Astrocyte (in vitro differentiated cells and primary cell): Measurements from ENCODE around the gene BIRC7. TPM values are rescaled to one million over a fixed set of nuclear protein-coding genes. Genes with fewer than 3 reads are reported as not detected.

Source experiments
- DNase-seq: peaks from one replicate; pipeline ENCODE4 v3.0.0-alpha.2; 2010; ENCODE audit warnings: low read depth
- FAIRE-seq: peaks from 2 replicates; lab custom pipeline; 2011; peaks lifted over from hg19 to GRCh38; lab: Jason Lieb, UNC
- H2AFZ ChIP-seq: 2 replicates; pipeline ENCODE4 v1.6.0; 2012; ENCODE audit warnings: low read depth, low read length, inconsistent platforms
- H3K27ac ChIP-seq: 2 replicates; pipeline ENCODE4 v1.5.1; 2011; ENCODE audit warnings: low read depth, low read length, inconsistent platforms
- H3K27me3 ChIP-seq: 2 replicates; pipeline ENCODE4 v1.6.0; 2011; ENCODE audit warnings: low read length, inconsistent platforms; ENCODE audit not compliant: insufficient read depth
- H3K36me3 ChIP-seq: 2 replicates; pipeline ENCODE4 v1.5.1; 2011; ENCODE audit warnings: low read length, inconsistent platforms; ENCODE audit not compliant: insufficient read depth
- H3K4me1 ChIP-seq: 2 replicates; pipeline ENCODE4 v1.5.1; 2011; ENCODE audit warnings: low read length, inconsistent platforms; ENCODE audit not compliant: insufficient read depth
- H3K4me2 ChIP-seq: 2 replicates; pipeline ENCODE4 v1.6.0; 2012; ENCODE audit warnings: low read length, inconsistent platforms
- H3K4me3 ChIP-seq: 2 replicates; pipeline ENCODE4 v1.5.1; 2011; ENCODE audit warnings: low read depth, mild to moderate bottlenecking, low read length, inconsistent platforms; ENCODE audit not compliant: insufficient read depth
- H3K79me2 ChIP-seq: 2 replicates; pipeline ENCODE4 v1.6.0; 2012; ENCODE audit warnings: mild to moderate bottlenecking, low read length, inconsistent platforms; ENCODE audit not compliant: insufficient read depth
- H3K9ac ChIP-seq: 2 replicates; pipeline ENCODE4 v1.6.0; 2012; ENCODE audit warnings: mild to moderate bottlenecking, low read length, inconsistent platforms
- H3K9me3 ChIP-seq: 2 replicates; pipeline ENCODE4 v1.5.1; 2012; ENCODE audit warnings: low read depth, mild to moderate bottlenecking, low read length, inconsistent platforms; ENCODE audit not compliant: insufficient read depth
- H4K20me1 ChIP-seq: 2 replicates; pipeline ENCODE4 v1.6.0; 2012; ENCODE audit warnings: low read length, inconsistent platforms; ENCODE audit not compliant: insufficient read depth
- H3K27ac Mint-ChIP-seq: one replicate; pipeline ENCODE4 v1.8.0; 2021; ENCODE audit warnings: mild to moderate bottlenecking, mixed read lengths; ENCODE audit not compliant: unreplicated experiment
- H3K27me3 Mint-ChIP-seq: one replicate; pipeline ENCODE4 v1.8.0; 2021; ENCODE audit warnings: low read depth, mixed read lengths; ENCODE audit not compliant: unreplicated experiment
- H3K36me3 Mint-ChIP-seq: one replicate; pipeline ENCODE4 v1.8.0; 2021; ENCODE audit warnings: low read depth, mixed read lengths; ENCODE audit not compliant: unreplicated experiment
- H3K4me1 Mint-ChIP-seq: one replicate; pipeline ENCODE4 v1.8.0; 2021; ENCODE audit warnings: low read depth, mixed read lengths; ENCODE audit not compliant: unreplicated experiment
- H3K4me3 Mint-ChIP-seq: one replicate; pipeline ENCODE4 v1.8.0; 2021; ENCODE audit warnings: mild to moderate bottlenecking, moderate library complexity, mixed read lengths; ENCODE audit not compliant: unreplicated experiment
- H3K9me3 Mint-ChIP-seq: one replicate; pipeline ENCODE4 v1.8.0; 2021; ENCODE audit warnings: mild to moderate bottlenecking, mixed read lengths; ENCODE audit not compliant: unreplicated experiment
- CTCF ChIP-seq: IDR thresholded peaks from 2 replicates; pipeline ENCODE4 v1.5.1; 2011; ENCODE audit warnings: low read depth, mild to moderate bottlenecking, inconsistent platforms, low read length, moderate library complexity; ENCODE audit not compliant: insufficient read depth
- EZH2 ChIP-seq: IDR thresholded peaks from 2 replicates; pipeline ENCODE4 v1.6.1; 2012; ENCODE audit warnings: mild to moderate bottlenecking, low read length, inconsistent platforms; ENCODE audit not compliant: insufficient read depth
- total RNA-seq: library from RNA; stranded (reverse); gene quantifications from 2 replicates; pipeline ENCODE4 v1.2.1, GENCODE V29; 2021

Gene BIRC7
- total RNA-seq, 1 donor from 2014 or later = 3.3 TPM

GRCh38 chr20:63277466-63278272, 42.0 kb downstream of the BIRC7 start:
- no peaks in the 10 kb centered on the region for H3K9me3 ChIP-seq
- TF ChIP-seq CTCF (no peak), EZH2 (no peak)
- H3K4me2 ChIP-seq = no peak overlapping the region
- H3K4me3 ChIP-seq = no peak overlapping the region
- H4K20me1 ChIP-seq = peaks cover 95% of the 10 kb centered on the region
- Mint-ChIP-seq H3K9me3 (no peaks in the 10 kb centered on the region), H3K27me3 (no peaks in the 10 kb centered on the region), H3K36me3 (peaks cover 16% of the 10 kb centered on the region), H3K27ac (peak overlapping the region; percentile 53), H3K4me1 (peaks cover 21% of the 10 kb centered on the region), H3K4me3 (no peak overlapping the region)
- no peaks in the 10 kb centered on the region for H3K27me3 ChIP-seq
- DNase-seq = no peak
- no peak for FAIRE-seq
- H3K27ac ChIP-seq = no peak overlapping the region
- no peak overlapping the region for H2AFZ ChIP-seq
- peaks cover 10% of the 10 kb centered on the region for H3K4me1 ChIP-seq
- peaks cover 33% of the 10 kb centered on the region for H3K36me3 ChIP-seq
- no peak overlapping the region for H3K9ac ChIP-seq
- peaks cover 94% of the 10 kb centered on the region for H3K79me2 ChIP-seq

DNA sequence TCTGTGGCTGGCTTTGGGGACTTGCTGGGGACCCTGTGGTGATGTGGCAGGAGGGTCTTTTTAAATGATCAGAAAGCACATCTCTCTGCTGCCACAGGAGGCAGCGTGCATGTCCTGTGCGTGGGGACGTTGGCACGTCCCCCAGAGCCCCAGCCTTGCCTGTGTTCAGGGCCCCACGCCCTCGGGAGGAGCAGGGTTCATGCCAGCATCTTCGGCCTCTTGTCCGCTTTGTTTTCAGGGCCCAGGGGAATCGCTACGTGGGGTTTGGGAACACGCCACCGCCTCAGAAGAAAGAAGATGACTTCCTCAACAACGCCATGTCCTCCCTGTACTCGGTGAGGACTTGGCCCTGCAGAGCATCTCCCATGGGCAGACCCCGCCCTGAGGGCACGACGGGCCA, 43.0 kb downstream of the BIRC7 start:
- Histone ChIP-seq H3K4me2 (no peak overlapping the region), H3K36me3 (peaks cover 36% of the 10 kb centered on the region), H3K27me3 (no peaks in the 10 kb centered on the region), H3K4me1 (peaks cover 10% of the 10 kb centered on the region), H3K27ac (no peak overlapping the region), H3K4me3 (no peak overlapping the region), H4K20me1 (peaks cover 99% of the 10 kb centered on the region), H3K9me3 (no peaks in the 10 kb centered on the region), H3K79me2 (peaks cover 92% of the 10 kb centered on the region), H2AFZ (no peak overlapping the region), H3K9ac (no peak overlapping the region)
- no peak overlapping the region for H3K4me3 Mint-ChIP-seq
- no peak for DNase-seq
- FAIRE-seq = no peak
- H3K27ac Mint-ChIP-seq = no peak overlapping the region
- peaks cover 20% of the 10 kb centered on the region for H3K4me1 Mint-ChIP-seq
- peaks cover 16% of the 10 kb centered on the region for H3K36me3 Mint-ChIP-seq
- TF ChIP-seq EZH2 (no peak), CTCF (no peak)
- no peaks in the 10 kb centered on the region for H3K27me3 Mint-ChIP-seq
- no peaks in the 10 kb centered on the region for H3K9me3 Mint-ChIP-seq

DNA sequence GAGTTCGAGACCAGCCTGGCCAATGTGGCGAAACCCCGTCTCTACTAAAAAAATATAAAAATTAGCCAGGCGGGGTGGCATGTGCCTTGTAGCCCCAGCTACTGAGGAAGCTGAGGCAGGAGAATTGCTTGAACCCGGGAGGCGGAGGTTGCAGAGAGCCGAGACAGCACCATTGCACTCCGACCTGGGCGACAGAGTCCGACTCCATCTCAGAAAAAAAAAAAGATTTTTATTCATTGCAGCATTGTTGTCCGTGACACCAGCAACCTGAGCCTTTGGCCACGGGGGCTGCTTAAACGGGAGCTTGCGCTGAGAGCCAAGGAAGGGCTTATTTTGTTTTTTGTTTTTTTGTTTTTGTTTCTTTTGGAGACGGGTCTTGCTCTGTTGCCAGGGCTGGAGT, 44.2 kb downstream of the BIRC7 start:
- H3K9me3 Mint-ChIP-seq = no peaks in the 10 kb centered on the region
- no peak for FAIRE-seq
- peaks cover 14% of the 10 kb centered on the region for H3K36me3 Mint-ChIP-seq

More for the DNA sequence above, 44.2 kb downstream of the BIRC7 start:
- peaks cover 100% of the 10 kb centered on the region for H4K20me1 ChIP-seq
- H3K79me2 ChIP-seq = peaks cover 84% of the 10 kb centered on the region
- no peaks in the 10 kb centered on the region for H3K27me3 Mint-ChIP-seq
- H3K4me1 ChIP-seq = peaks cover 2% of the 10 kb centered on the region
- no peak for DNase-seq
- H3K9me3 ChIP-seq = no peaks in the 10 kb centered on the region
- no peak overlapping the region for H3K4me3 Mint-ChIP-seq
- H3K4me1 Mint-ChIP-seq = peaks cover 9% of the 10 kb centered on the region
- no peak overlapping the region for H2AFZ ChIP-seq
- H3K27ac ChIP-seq = no peak overlapping the region
- H3K9ac ChIP-seq = no peak overlapping the region
- TF ChIP-seq CTCF = no peak
- no peak for TF ChIP-seq EZH2
- no peak overlapping the region for H3K4me3 ChIP-seq
- H3K27ac Mint-ChIP-seq = no peak overlapping the region
- H3K36me3 ChIP-seq = peaks cover 36% of the 10 kb centered on the region
- H3K4me2 ChIP-seq = no peak overlapping the region
- H3K27me3 ChIP-seq = no peaks in the 10 kb centered on the region
